Hepatocyte (in vitro differentiated cells): Measurements from ENCODE around the gene MAST4.
"Not testable (repeated sequence)": the region's sequence is repeated elsewhere in the genome, so short reads cannot be mapped to it uniquely, and the experiment has no call there.

ENCODE experiments used
- EZH2 ChIP-seq: fragments of 200-600 bp; sonication (generic); IDR thresholded peaks from 2 replicates; pipeline ENCODE4 v1.6.1; 2016; ENCODE audit warnings: antibody characterized with exemption, mild to moderate bottlenecking, borderline replicate concordance
- TF ChIP-seq, protein P1 (sequence below): fragments of 200-600 bp; sonication (generic); IDR thresholded peaks from 2 replicates; pipeline ENCODE4 v1.5.1; 2016; ENCODE audit warnings: antibody characterized with exemption, mild to moderate bottlenecking; ENCODE audit not compliant: poor library complexity

DNA sequence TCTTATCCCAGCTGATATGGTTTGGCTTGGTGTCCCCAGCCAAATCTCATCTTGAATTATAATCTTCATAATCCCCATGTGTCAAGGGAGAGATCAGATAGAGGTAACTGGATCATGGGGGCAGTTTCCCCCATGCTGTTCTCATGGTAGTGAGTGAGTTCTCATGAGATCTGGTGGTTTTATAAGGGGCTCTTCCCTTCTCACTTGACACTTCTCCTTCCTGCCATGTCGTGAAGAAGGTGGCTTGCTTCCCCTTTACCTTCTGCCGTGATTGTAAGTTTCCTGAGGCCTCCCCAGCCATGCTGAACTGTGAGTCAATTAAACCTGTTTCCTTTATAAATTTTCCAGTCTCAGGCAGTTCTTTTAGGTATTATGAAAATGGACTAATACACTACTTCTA lies 226.7 kb downstream of the MAST4 start:
- TF ChIP-seq, protein P1, sequence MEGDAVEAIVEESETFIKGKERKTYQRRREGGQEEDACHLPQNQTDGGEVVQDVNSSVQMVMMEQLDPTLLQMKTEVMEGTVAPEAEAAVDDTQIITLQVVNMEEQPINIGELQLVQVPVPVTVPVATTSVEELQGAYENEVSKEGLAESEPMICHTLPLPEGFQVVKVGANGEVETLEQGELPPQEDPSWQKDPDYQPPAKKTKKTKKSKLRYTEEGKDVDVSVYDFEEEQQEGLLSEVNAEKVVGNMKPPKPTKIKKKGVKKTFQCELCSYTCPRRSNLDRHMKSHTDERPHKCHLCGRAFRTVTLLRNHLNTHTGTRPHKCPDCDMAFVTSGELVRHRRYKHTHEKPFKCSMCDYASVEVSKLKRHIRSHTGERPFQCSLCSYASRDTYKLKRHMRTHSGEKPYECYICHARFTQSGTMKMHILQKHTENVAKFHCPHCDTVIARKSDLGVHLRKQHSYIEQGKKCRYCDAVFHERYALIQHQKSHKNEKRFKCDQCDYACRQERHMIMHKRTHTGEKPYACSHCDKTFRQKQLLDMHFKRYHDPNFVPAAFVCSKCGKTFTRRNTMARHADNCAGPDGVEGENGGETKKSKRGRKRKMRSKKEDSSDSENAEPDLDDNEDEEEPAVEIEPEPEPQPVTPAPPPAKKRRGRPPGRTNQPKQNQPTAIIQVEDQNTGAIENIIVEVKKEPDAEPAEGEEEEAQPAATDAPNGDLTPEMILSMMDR, result not testable (repeated sequence)
- not testable (repeated sequence) for TF ChIP-seq EZH2
